Hepatocyte (in vitro differentiated cells): ENCODE data around the gene CCNF.

ENCODE experiments used
- CTCF ChIP-seq: fragments of 200-600 bp; sonication (generic); IDR thresholded peaks from 2 replicates; pipeline ENCODE4 v1.5.1; 2016; ENCODE audit warnings: antibody characterized with exemption, mild to moderate bottlenecking; ENCODE audit not compliant: poor library complexity
- EZH2phosphoT487 ChIP-seq: fragments of 200-600 bp; sonication (generic); IDR thresholded peaks from one replicate; pipeline ENCODE4 v1.6.1; 2018; ENCODE audit warnings: antibody characterized with exemption, mild to moderate bottlenecking, low read depth, moderate library complexity; ENCODE audit not compliant: unreplicated experiment, severe bottlenecking

GRCh38 chr16:2436110-2436509, 6.9 kb downstream of the CCNF start:
- no peak for TF ChIP-seq EZH2phosphoT487
- TF ChIP-seq CTCF = no peak
